Transverse colon (tissue), 4 donors: ENCODE results near the gene NBEAL2.

Experiments used
- CTCF ChIP-seq, 5 experiments: fragments of 200-600 bp in 3 of 5; fragments of 450-650 bp in 2 of 5; sonication (generic) in 3 of 5; IDR thresholded peaks; 1 replicate in 2 of 5; 2 replicates in 3 of 5; pipeline ENCODE4 v1.5.1; 2016 to 2017; ENCODE audit warnings: antibody characterized with exemption in 5 of 5, inconsistent platforms in 3 of 5, mild to moderate bottlenecking in 2 of 5, moderate library complexity in 1 of 5
- EP300 ChIP-seq: sonication (generic); formaldehyde crosslinking; IDR thresholded peaks from one replicate; pipeline ENCODE4 v1.6.1; 2017; ENCODE audit warnings: antibody characterized with exemption, low read depth
- POLR2A ChIP-seq: fragments of 450-650 bp; IDR thresholded peaks from one replicate; pipeline ENCODE4 v1.6.1; 2016; ENCODE audit warnings: antibody characterized with exemption, mild to moderate bottlenecking, moderate library complexity
- POLR2AphosphoS5 ChIP-seq, 3 donors: sonication (generic); formaldehyde crosslinking; IDR thresholded peaks; one replicate each; pipeline ENCODE4 v1.6.1; 2016; ENCODE audit warnings: antibody characterized with exemption in 3 of 3

- TF ChIP-seq CTCF (IDR thresholded peaks at IDR 0.05) (no peak), POLR2A (no peak), EP300 (no peak), POLR2AphosphoS5 (IDR thresholded peaks at IDR 0.05) (no peak)
Measured at GRCh38 chr3:46944191-46944590, 35.3 kb upstream of the NBEAL2 start.
